Keratinocyte (primary cell): ENCODE data around the gene NOS1AP. TPM values are rescaled to one million over a fixed set of nuclear protein-coding genes. Genes with fewer than 3 reads are reported as not detected.

Experiments used
- DNase-seq: peaks from one replicate; pipeline ENCODE4 v3.0.0-alpha.2; 2011; ENCODE audit warnings: low read depth, missing footprints, low spot score
- FAIRE-seq: peaks from 2 replicates; lab custom pipeline; 2011; peaks lifted over from hg19 to GRCh38; lab: Jason Lieb, UNC
- H2AFZ ChIP-seq: 2 replicates; pipeline ENCODE4 v1.6.0; 2012; ENCODE audit warnings: low read length, control low read depth, inconsistent platforms; ENCODE audit not compliant: control insufficient read depth
- H3K27ac ChIP-seq: 2 replicates; pipeline ENCODE4 v1.5.1; 2011; ENCODE audit warnings: low read length; ENCODE audit not compliant: control insufficient read depth, insufficient read depth
- H3K27me3 ChIP-seq: 3 replicates; pipeline ENCODE4 v1.6.0; 2011; ENCODE audit warnings: low read length; ENCODE audit not compliant: control insufficient read depth, insufficient read depth; ENCODE audit errors: extremely low read depth
- H3K36me3 ChIP-seq, 2 experiments: 2 replicates in 1 of 2; 3 replicates in 1 of 2; pipeline ENCODE4 v1.5.1; 2011; ENCODE audit warnings: low read length in 2 of 2, mild to moderate bottlenecking in 1 of 2; ENCODE audit not compliant: control insufficient read depth in 2 of 2, insufficient read depth in 2 of 2; ENCODE audit errors: extremely low read depth in 1 of 2
- H3K4me1 ChIP-seq: 3 replicates; pipeline ENCODE4 v1.5.1; 2011; ENCODE audit warnings: low read length; ENCODE audit not compliant: control insufficient read depth, insufficient read depth; ENCODE audit errors: extremely low read depth
- H3K4me2 ChIP-seq: 3 replicates; pipeline ENCODE4 v1.6.0; 2011; ENCODE audit warnings: low read depth, low read length; ENCODE audit not compliant: control insufficient read depth, insufficient read depth; ENCODE audit errors: extremely low read depth
- H3K4me3 ChIP-seq, 3 experiments: fragments of 200-600 bp in 1 of 3; sonication (generic) in 1 of 3; 2 replicates in 2 of 3; 3 replicates in 1 of 3; pipeline ENCODE4 v1.5.1; 2011 to 2016; ENCODE audit warnings: low read length in 3 of 3, mild to moderate bottlenecking in 3 of 3, control low read depth in 2 of 3, inconsistent platforms in 1 of 3, low read depth in 1 of 3, mixed read lengths in 1 of 3, mixed run types in 1 of 3, moderate library complexity in 1 of 3; ENCODE audit not compliant: control insufficient read depth in 2 of 3, insufficient read depth in 2 of 3; ENCODE audit errors: extremely low read depth in 1 of 3
- H3K79me2 ChIP-seq: 2 replicates; pipeline ENCODE4 v1.6.0; 2012; ENCODE audit warnings: low read length; ENCODE audit not compliant: control insufficient read depth, insufficient read depth
- H3K9ac ChIP-seq: 3 replicates; pipeline ENCODE4 v1.6.0; 2011; ENCODE audit warnings: low read length; ENCODE audit not compliant: control insufficient read depth, insufficient read depth; ENCODE audit errors: extremely low read depth
- H3K9me1 ChIP-seq: 3 replicates; pipeline ENCODE4 v1.6.0; 2011; ENCODE audit warnings: low read length; ENCODE audit not compliant: control insufficient read depth, insufficient read depth; ENCODE audit errors: extremely low read depth
- H3K9me3 ChIP-seq: 2 replicates; pipeline ENCODE4 v1.5.1; 2012; ENCODE audit warnings: low read depth, low read length; ENCODE audit not compliant: control insufficient read depth
- H4K20me1 ChIP-seq: 3 replicates; pipeline ENCODE4 v1.6.0; 2011; ENCODE audit warnings: low read length; ENCODE audit not compliant: control insufficient read depth, insufficient read depth; ENCODE audit errors: extremely low read depth
- CTCF ChIP-seq, 3 experiments: IDR thresholded peaks in 1 of 3; conservative IDR thresholded peaks in 1 of 3; optimal IDR thresholded peaks in 1 of 3; 2 replicates in 2 of 3; 3 replicates in 1 of 3; pipeline versions ENCODE3 to v1.5.1; 2011; ENCODE audit warnings: low read length in 3 of 3, mild to moderate bottlenecking in 3 of 3, moderate library complexity in 2 of 3, control low read depth in 1 of 3, inconsistent platforms in 1 of 3; ENCODE audit not compliant: insufficient read depth in 2 of 3; ENCODE audit errors: extremely low read depth in 1 of 3
- EZH2 ChIP-seq: IDR thresholded peaks from one replicate; pipeline ENCODE4 v1.6.1; 2012; ENCODE audit warnings: inconsistent platforms, mild to moderate bottlenecking, low read length, moderate library complexity
- dilution Hi-C: fragments of 300-500 bp; cut with MboI; formaldehyde crosslinking; loops from one replicate; pipeline ENCODE4 v1.7.0; 2020; ENCODE audit warnings: low sequenced_read_pairs; ENCODE audit not compliant: extremely low pct_ligation_motif_present
- polyA plus RNA-seq, 5 experiments: library from polyadenylated mRNA; depleted of rRNA in 3 of 5; stranded (reverse) in 3 of 5; stranded (forward) in 1 of 5; unstranded in 1 of 5; fragments of >200 nt; gene quantifications; 1 replicate in 1 of 5; 2 replicates in 3 of 5; 3 replicates in 1 of 5; pipeline versions ENCODE4 v1.2.1 to v1.2.3, GENCODE V29; 2011 to 2012; ENCODE audit warnings: missing spikeins in 2 of 5, low read depth in 1 of 5, low replicate concordance in 1 of 5

NOS1AP gene
- polyA plus RNA-seq, 1 donor (not counting 4 experiments of a cell fraction or from before 2014, with no cell fraction given): not detected

- dilution Hi-C loops: no loop called here
- TF ChIP-seq CTCF (optimal IDR thresholded peaks at IDR 0.05 in 1 of 3, IDR thresholded peaks at IDR 0.05 in 1 of 3, conservative IDR thresholded peaks at IDR 0.05 in 1 of 3; ENCODE audit: extremely low read depth in 1 of 3, insufficient read depth in 2 of 3, low read length in 3 of 3): no peak
- TF ChIP-seq EZH2: no peak
- H3K9me1 ChIP-seq: no peaks in the 10 kb centered on the region
- FAIRE-seq (no peak), DNase-seq (no peak)
- no peak overlapping the region for H3K9ac ChIP-seq
- no peaks in the 10 kb centered on the region for H4K20me1 ChIP-seq
- H3K4me1 ChIP-seq: peaks cover 3% of the 10 kb centered on the region
- no peak overlapping the region for H3K27ac ChIP-seq
- no peaks in the 10 kb centered on the region for H3K79me2 ChIP-seq
- H2AFZ ChIP-seq: no peak overlapping the region
- H3K4me2 ChIP-seq: no peak overlapping the region
- peaks cover 4% of the 10 kb centered on the region for H3K27me3 ChIP-seq
- H3K4me3 ChIP-seq: no peak overlapping the region
- no peaks in the 10 kb centered on the region for H3K9me3 ChIP-seq
- H3K36me3 ChIP-seq: no peaks in the 10 kb centered on the region
These were observed 167.1 kb downstream of the NOS1AP start for GRCh38 chr1:162236618-162237017.

DNA sequence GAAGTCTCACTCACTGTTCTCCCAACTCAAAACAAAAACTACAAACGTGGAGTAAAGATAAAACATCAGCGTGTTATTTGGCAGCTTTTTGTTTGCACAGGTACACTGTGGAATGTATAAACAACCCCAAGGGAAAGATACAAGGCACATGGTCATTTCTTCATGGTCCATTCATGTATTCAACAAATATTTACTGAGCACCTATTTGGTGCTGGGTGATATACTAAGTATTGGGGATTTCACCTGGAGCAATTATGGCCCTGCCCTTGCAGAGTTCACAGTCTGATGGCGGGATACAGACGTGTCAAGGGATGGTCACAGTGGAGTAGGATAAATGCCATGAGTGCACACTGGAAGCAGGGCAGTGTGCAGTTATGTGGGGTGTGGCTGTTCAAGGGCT, 171.1 kb downstream of the NOS1AP start:
- TF ChIP-seq CTCF (optimal IDR thresholded peaks at IDR 0.05 in 1 of 3, IDR thresholded peaks at IDR 0.05 in 1 of 3, conservative IDR thresholded peaks at IDR 0.05 in 1 of 3; ENCODE audit: extremely low read depth in 1 of 3, insufficient read depth in 2 of 3, low read length in 3 of 3): no peak
- TF ChIP-seq EZH2: no peak
- FAIRE-seq: no peak
- no peak for DNase-seq
- Histone ChIP-seq H3K4me1 (peaks cover 3% of the 10 kb centered on the region), H3K4me2 (no peak overlapping the region), H2AFZ (no peak overlapping the region), H3K9me1 (no peaks in the 10 kb centered on the region), H3K9me3 (no peaks in the 10 kb centered on the region), H3K9ac (no peak overlapping the region), H3K27ac (no peak overlapping the region), H3K79me2 (no peaks in the 10 kb centered on the region), H3K4me3 (no peak overlapping the region), H3K36me3 (no peaks in the 10 kb centered on the region), H4K20me1 (no peaks in the 10 kb centered on the region), H3K27me3 (no peaks in the 10 kb centered on the region)
- dilution Hi-C loops: no loop called here
